Tibial artery (tissue), 4 donors: Measurements from ENCODE around the gene PARP12.

ENCODE experiments used
- DNase-seq, 2 donors: peaks; one replicate each; pipeline ENCODE4 v3.0.0-alpha.2; 2019
- H3K27ac ChIP-seq, 2 donors: fragments of 200-600 bp; sonication (generic) in 1 of 2; 1 replicate in 1 of 2; 2 replicates in 1 of 2; pipeline ENCODE4 v1.5.1; 2018 to 2019; ENCODE audit warnings: mild to moderate bottlenecking in 1 of 2
- H3K27me3 ChIP-seq, 2 donors: fragments of 200-600 bp; sonication (generic) in 1 of 2; one replicate each; pipeline versions ENCODE4 v1.5.1 to v1.6.0; 2016 to 2019
- H3K36me3 ChIP-seq, 3 donors: fragments of 200-600 bp; sonication (generic) in 2 of 3; one replicate each; pipeline ENCODE4 v1.5.1; 2016 to 2019; ENCODE audit warnings: mild to moderate bottlenecking in 2 of 3
- H3K4me1 ChIP-seq, 4 donors: fragments of 200-600 bp; sonication (generic) in 2 of 4; 1 replicate in 3 of 4; 2 replicates in 1 of 4; pipeline ENCODE4 v1.5.1; 2016 to 2019
- H3K4me3 ChIP-seq, 2 donors: fragments of 200-600 bp; sonication (generic) in 1 of 2; 1 replicate in 1 of 2; 2 replicates in 1 of 2; pipeline ENCODE4 v1.5.1; 2018 to 2019; ENCODE audit warnings: mild to moderate bottlenecking in 2 of 2
- H3K9me3 ChIP-seq, 3 donors: fragments of 200-600 bp; sonication (generic) in 1 of 3; one replicate each; pipeline ENCODE4 v1.5.1; 2016 to 2019
- CTCF ChIP-seq, 2 experiments: fragments of 200-600 bp in 1 of 2; fragments of 450-650 bp in 1 of 2; IDR thresholded peaks; one replicate each; pipeline ENCODE4 v1.5.1; 2017 to 2019; ENCODE audit warnings: antibody characterized with exemption in 2 of 2, mild to moderate bottlenecking in 1 of 2, moderate library complexity in 1 of 2
- intact Hi-C: fragments of 100-400 bp; cut with DNase I; formaldehyde crosslinking; loops from one replicate; pipeline ENCODE4 v1.15.0; 2023; ENCODE audit warnings: low total_unique reads

PARP12 gene

DNA sequence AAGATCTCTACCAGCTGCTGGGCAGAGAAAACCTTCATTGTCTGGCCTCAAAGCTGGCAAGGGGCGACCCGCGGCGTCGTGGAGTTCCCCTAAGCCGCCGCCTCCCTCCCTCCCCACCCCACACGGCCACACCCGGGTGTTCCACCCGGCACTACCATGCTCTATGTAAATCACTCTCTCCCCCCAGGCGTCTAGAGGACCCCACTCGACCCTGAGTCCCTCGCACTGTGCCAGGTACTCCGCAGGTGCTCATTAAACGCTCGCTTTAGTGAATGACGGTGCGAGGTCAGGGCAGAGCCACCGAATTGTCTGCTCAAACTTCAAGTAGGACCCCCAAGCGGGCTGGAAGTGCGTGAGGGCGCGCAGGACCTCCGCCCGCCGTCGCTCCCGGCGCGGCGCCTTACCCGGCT, 628 bp downstream of the PARP12 start:
- Histone ChIP-seq H3K36me3 (peaks cover 0 to 7% (median 0%) of the 10 kb centered on the region in 3 donors), H3K27me3 (no peaks in the 10 kb centered on the region), H3K4me1 (peaks cover 0 to 45% (median 22%) of the 10 kb centered on the region in 4 donors), H3K4me3 (peak overlapping the region; percentile 70 to 81), H3K27ac (peak overlapping the region; percentile 81 to 88), H3K9me3 (peaks cover 0 to 11% (median 9%) of the 10 kb centered on the region in 3 donors)
- no peak for DNase-seq
- intact Hi-C loops = no loop called here
- no peak for TF ChIP-seq CTCF (IDR thresholded peaks at IDR 0.05)

DNA sequence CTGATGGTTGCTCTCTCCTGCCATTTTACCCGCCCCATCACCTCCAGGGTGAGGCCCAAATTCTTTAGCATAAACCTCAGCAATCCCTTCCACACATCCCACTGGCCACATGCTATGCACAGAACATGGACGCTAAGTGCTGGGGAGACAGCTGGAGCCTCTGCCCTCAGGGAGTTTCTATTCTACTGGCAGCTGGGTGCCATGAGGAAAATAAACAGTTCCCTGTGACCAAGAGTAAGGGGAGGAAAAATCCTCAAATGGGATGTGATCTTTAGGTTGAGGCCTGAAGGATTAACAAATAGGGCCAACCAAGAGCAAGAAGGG, 1.2 kb downstream of the PARP12 start:
- H3K9me3 ChIP-seq = peaks cover 0 to 7% (median 3%) of the 10 kb centered on the region in 3 donors
- peaks cover 0 to 12% (median 0%) of the 10 kb centered on the region in 3 donors for H3K36me3 ChIP-seq
- H3K27me3 ChIP-seq = no peaks in the 10 kb centered on the region
- H3K4me3 ChIP-seq = peak overlapping the region; percentile 70 to 81
- DNase-seq = no peak
- H3K4me1 ChIP-seq = peaks cover 0 to 45% (median 22%) of the 10 kb centered on the region in 4 donors
- intact Hi-C loops = no loop called here
- peak overlapping the region; percentile 81 to 88 for H3K27ac ChIP-seq
- TF ChIP-seq CTCF (IDR thresholded peaks at IDR 0.05) = no peak

GRCh38 chr7:140060788-140061606, 1.8 kb downstream of the PARP12 start:
- peak overlapping the region; percentile 81 to 88 for H3K27ac ChIP-seq
- intact Hi-C loops = no loop called here
- H3K27me3 ChIP-seq = no peaks in the 10 kb centered on the region
- no peak overlapping the region for H3K4me3 ChIP-seq
- H3K36me3 ChIP-seq = peaks cover 0 to 17% (median 0%) of the 10 kb centered on the region in 3 donors
- peaks cover 0 to 45% (median 22%) of the 10 kb centered on the region in 4 donors for H3K4me1 ChIP-seq
- H3K9me3 ChIP-seq = peaks cover 0 to 3% (median 0%) of the 10 kb centered on the region in 3 donors
- TF ChIP-seq CTCF (IDR thresholded peaks at IDR 0.05) = no peak
- DNase-seq = no peak

GRCh38 chr7:140060243-140060630, 2.5 kb downstream of the PARP12 start:
- intact Hi-C loops = no loop called here
- no peak overlapping the region for H3K4me3 ChIP-seq
- TF ChIP-seq CTCF (IDR thresholded peaks at IDR 0.05) = no peak
- H3K4me1 ChIP-seq = peaks cover 0 to 45% (median 22%) of the 10 kb centered on the region in 4 donors
- H3K27ac ChIP-seq = peak overlapping the region; percentile 19 to 81
- H3K27me3 ChIP-seq = no peaks in the 10 kb centered on the region
- no peak for DNase-seq
- no peaks in the 10 kb centered on the region for H3K9me3 ChIP-seq
- H3K36me3 ChIP-seq = peaks cover 0 to 17% (median 0%) of the 10 kb centered on the region in 3 donors

DNA sequence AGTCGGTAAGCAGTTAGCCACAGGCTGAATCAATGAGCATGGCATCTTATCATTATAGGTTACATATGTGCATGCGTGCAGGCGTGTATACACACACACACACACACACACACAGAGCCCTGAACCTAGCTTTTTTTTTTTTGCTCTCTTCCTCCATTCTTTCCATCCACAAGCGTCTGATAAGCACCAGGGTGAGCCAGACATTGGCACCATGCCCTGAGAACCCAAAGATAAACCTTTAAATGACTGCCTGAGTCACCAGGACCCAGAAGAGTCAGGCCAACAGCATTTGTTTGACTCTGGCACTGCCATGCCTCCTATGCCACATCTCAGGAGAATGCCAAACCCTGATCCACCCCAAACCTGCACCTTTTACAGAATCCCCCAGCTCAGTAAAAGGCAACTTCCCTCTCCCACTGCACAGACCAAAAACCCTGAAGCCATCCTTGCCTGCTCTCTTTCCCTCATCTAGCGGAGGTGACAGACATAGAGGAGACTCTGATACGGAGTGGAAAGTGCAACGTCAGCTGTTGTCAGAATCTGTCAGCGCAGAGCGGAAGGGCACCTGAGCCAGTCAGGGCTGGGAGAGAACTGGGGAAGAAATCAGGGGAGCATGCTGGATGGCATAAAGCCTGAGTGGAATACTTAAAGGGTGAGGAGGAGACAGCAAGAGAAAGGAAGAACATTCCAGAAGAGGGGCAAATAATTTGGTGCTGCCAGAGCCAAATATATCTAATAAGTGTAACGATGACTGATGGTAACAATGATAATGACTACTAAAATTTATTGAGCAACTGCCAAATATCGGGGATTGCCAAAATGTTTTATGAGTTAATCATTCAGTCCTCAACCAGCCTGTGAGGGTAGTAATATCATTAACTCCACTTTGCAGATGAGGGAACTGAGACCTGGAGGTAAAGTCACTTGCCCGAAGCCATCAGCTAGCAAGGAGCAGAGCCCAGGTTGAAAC, 3.2 kb downstream of the PARP12 start:
- Histone ChIP-seq H3K36me3 (peaks cover 0 to 17% (median 0%) of the 10 kb centered on the region in 3 donors), H3K9me3 (no peaks in the 10 kb centered on the region), H3K27ac (peak overlapping the region; percentile 19 to 81), H3K4me1 (peaks cover 0 to 45% (median 22%) of the 10 kb centered on the region in 4 donors), H3K27me3 (no peaks in the 10 kb centered on the region), H3K4me3 (no peak overlapping the region)
- DNase-seq = peak; percentile 61 to 73
- intact Hi-C loops = no loop called here
- no peak for TF ChIP-seq CTCF (IDR thresholded peaks at IDR 0.05)
